HG02610 (cell line): ENCODE measurements around the gene SLC17A7.
"Not testable (repeated sequence)": the region's sequence is repeated elsewhere in the genome, so short reads cannot be mapped to it uniquely, and the experiment has no call there.

Experiments used
- ATAC-seq: cut with Tn5 transposase; IDR thresholded peaks from one replicate; pipeline ENCODE4 v1.9.1; 2021; ENCODE audit warnings: mild to moderate bottlenecking, moderate library complexity; ENCODE audit not compliant: unreplicated experiment

SLC17A7 gene

GRCh38 chr19:49441210-49441959 is at the start of gene SLC17A7:
SLC17A7 (minus strand) TSS chr19:49441527; CDS start chr19:49441379, 148 bp downstream.
- ATAC-seq, result no peak

GRCh38 chr19:49490287-49491029 is 49.1 kb upstream of the SLC17A7 start:
- no peak for ATAC-seq

DNA sequence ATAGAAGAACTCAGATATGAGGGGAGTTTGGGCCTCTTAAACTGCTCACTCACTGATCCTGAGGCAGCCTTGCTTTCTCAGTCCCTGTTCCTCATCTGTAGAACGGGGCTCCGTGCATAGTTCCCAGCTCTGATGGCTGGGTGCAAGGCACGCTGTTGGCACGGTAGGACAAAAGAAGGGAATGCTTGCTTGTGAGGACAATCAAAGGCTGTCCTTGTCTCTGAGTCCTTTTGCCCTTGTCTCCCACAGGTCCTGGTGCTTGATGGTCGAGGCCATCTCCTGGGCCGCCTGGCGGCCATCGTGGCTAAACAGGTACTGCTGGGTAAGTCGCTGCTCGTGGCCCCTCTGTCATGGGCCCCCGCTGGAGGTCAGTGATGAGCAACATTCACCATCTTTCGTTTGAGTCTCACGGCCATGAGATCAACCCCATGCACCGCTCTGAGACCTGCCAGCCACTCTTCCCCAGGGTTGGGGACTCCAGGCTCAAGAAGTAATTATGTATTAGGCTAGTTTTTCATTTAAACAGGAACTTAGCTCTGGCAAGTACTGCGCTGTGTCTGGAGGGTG is 48.4 kb upstream of the SLC17A7 start:
- ATAC-seq, result no peak

DNA sequence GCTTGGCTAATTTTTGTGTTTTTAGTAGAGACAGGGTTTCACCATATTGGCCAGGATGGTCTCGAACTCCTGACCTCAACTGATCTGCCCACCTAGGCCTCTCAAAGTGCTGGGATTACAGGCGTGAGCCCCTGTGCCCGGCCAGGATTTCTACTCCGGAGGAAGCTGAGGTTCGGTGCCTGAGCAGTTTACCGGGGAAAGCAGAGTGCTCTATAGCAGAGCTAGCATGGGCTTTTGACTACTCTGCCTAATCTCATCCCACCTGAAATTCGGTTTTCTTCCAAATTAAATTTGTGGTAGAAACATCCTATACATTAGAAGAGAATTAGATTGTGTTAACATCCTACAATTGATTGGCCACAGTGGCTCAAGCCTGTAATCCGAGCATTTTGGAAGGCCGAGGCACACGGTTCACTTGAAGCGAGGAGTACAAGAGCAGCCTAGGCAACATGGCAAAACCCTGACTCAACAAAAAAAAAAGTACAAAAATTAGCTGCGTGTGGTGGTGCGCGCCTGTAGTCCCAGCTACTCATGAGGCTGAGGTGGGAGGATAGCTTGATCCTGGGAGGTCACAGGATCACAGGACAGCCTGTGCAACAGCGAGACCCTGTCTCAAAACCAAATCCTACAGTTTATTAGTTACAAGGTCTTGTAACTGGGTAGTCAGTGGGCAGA is 47.7 kb upstream of the SLC17A7 start:
- ATAC-seq, result no peak

- ATAC-seq, result no peak
Observed at GRCh38 chr19:49488046-49488862, 46.9 kb upstream of the SLC17A7 start.

DNA sequence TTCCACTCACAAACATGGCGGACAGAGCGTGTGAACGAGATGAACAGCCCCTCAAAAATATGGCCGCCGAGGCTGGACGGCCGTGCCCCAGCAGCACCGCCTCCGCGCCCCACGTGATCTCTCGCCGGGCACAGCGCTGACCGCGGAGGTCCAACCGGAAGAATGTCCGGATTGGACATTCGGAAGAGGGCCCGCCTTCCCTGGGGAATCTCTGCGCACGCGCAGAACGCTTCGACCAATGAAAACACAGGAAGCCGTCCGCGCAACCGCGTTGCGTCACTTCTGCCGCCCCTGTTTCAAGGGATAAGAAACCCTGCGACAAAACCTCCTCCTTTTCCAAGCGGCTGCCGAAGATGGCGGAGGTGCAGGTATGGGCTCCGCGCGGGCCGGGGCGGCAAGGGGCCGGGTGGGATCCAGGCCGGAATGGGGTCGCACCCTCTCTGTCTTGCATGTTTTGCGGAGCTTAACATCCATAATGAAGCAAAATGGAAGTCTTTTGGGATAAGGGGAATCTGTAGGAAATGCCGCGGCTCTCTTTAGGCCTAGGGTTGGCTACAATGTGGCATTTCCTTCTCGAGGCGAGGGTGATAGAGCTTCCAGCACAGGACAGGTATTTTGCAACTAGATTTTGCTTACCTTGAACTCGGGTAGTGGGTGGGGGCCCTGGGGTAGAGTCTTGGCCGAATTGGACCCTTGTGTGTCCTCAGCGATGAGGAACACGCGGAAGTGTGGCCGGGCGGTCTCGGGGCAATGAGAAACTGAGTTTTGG is 46.1 kb upstream of the SLC17A7 start, which contains the start of gene RPL13A:
RPL13A (plus strand) TSS at position 332 of the 769 bp plus-strand sequence; CDS start at position 354, 22 bp downstream.
- ATAC-seq, result peak; percentile 83

DNA sequence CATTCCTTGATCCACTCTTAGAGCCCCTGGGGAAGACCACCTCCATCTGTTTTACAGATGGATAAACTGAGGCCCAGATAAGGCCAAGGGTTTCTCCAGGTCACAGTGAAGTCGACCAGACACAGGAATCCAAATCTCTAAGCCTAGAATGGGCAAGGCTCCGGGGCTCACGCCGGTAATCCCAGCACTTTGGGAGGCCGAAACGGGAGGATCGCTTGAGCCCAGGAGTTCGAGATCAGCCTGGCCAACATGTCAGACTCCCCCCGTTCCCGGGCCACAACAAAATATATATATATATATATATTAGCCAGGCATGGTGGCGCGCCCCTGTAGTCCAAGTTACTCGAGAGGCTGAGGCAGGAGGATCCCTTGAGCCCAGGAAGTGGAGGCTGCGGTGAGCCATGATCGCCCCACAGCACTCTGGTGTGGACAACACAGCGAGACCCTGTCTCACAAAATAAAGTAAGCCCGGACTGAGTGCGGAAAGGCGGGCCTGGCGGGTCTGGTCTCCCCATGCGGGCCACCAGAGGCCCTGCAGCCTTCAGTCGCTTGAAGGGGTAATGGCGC is 45.5 kb upstream of the SLC17A7 start:
- ATAC-seq, result no peak

DNA sequence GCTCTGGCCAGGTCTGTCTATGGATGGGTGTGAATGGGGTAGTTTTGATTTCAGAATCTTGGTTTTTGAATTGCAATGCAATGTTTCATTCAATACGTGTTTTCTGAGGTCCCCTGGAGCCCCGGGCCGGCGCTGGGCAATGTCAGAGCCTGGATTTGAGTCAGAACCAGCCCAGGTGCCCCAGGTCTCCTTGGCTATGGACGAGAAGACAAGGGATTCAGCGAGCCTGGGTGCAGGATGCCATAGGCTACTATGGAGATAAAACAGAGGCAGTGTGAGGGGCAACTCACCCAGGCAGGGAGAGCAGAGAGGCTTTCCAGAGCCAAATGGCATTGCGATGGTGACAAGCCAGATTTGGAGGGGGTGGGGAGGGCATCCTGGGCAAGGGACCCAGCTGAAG is 44.9 kb upstream of the SLC17A7 start:
- ATAC-seq, result no peak

DNA sequence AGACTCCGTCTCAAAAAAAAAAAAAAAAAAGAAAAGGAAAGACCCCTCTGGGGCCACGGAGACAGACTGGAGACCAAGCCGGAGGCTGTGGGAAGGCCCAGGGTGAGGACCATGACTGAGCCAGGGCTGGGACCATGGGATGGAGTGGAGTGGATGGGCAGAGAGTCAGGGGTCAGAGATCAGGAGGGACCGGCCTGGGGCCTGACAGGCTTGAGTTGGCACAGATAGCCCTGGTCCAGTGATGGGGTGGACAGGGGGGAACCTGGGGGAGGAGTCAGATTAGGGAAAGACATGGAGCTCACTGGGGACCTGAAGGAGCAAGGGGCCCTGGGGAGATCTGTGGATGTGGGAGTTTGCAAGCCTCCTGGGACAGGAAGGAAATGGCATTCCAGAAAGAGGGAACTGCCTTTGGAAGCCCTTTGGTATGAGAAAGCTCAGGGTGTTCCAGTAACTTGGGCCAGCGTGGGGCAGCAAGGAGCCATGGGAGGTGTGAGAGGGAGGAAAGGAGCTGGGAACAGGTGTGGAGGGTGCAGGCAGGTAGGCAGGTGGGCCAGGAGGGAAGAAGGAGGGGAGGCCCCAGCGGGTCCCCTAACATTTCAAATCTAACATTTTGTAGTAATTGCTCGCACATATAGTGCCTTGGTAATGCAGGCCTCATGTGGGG is 39.8 kb upstream of the SLC17A7 start:
- ATAC-seq, result no peak

DNA sequence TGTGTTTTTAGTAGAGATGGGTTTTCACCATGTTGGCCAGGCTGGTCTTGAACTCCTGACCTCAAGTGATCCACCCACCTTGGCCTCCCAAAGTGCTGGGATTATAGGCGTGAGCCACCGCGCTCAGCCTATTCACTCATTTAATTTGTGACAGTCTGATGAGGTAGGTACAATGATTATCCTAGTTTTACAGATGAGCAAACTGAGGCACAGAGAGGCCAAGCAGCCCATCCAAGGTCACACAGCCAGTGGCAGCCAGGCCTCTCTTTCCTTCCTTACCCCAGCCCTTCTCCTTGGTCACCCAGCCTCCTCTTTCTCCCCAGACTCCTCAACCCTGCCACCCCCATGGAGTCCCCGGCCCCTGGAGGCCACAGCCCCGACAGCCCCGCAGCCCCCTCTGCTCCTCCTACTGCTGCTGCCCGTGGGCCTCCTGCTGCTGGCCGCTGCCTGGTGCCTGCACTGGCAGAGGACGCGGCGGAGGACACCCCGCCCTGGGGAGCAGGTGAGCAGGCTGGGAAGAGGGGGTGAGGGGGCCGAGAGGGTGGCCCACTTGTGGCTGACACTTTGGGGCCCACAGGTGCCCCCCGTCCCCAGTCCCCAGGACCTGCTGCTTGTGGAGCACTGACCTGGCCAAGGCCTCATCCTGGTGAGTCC is 38.8 kb upstream of the SLC17A7 start:
- ATAC-seq, result no peak

DNA sequence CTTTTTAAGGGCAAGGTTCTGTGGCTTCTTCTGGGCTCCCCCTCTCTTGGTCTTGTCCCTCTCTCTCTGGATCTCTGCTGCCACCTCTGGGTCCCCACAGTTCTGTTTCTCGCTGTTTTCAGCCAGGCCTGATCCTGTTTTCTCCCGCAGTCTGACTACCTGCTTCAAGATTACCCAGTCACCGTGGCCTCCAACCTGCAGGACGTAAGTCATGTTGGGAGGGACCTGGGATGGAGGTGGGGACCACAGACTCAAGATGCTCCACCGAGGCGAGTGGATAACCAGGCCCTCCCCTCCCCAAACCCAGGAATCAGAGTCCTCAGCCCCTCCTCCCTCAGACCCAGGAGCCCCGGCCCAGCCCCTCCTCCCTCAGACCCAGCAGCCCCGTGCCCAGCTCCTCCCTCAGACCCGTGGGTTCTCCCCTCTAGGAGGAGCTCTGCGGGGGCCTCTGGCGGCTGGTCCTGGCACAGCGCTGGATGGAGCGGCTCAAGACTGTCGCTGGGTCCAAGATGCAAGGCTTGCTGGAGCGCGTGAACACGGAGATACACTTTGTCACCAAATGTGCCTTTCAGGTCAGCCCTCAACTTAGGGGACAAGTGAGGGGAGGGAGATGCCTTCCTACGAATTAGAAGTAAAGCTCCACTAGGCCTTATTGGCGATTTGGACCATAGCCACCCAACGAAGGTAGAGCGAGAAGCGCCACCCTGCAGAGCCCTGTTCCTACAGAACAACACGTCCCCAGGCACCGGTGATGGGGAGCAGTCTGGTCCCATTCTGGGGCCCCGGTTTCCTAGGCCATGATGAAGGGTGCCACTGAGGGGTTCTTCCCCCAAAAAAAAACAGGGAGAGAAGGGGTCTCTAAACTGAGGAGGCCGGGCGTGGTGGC is 34.9 kb upstream of the SLC17A7 start:
- no peak for ATAC-seq

- ATAC-seq, result no peak
Observed at GRCh38 chr19:49475191-49475917, 34.0 kb upstream of the SLC17A7 start.

- ATAC-seq, result no peak
Observed at GRCh38 chr19:49474542-49474924, 33.2 kb upstream of the SLC17A7 start.

GRCh38 chr19:49473868-49474541 is 32.7 kb upstream of the SLC17A7 start, which contains the start of gene FLT3LG:
FLT3LG (plus strand) TSS chr19:49474215; CDS start chr19:49474640, 425 bp downstream.
- ATAC-seq, result peak; percentile 33

GRCh38 chr19:49473501-49473867 is 32.2 kb upstream of the SLC17A7 start:
- not testable (repeated sequence) for ATAC-seq

DNA sequence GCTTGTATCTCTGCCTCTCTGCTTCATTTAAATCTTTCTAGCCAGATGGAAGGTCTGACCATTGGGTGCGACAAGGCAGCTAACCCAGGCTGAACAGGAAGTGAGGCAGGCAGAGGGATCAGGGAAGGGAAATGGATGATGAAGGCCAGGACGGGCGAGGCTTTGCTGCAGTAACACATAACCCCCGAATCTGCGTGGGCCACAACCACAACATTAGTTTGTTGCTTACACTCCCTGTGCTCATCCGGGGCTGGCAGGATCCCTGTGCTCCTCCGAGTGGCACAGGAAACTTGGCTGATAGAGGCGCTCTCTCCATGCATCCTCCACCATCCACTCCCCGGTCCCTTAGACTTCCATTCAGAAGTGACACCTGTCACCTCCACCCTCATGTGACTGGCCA is 31.6 kb upstream of the SLC17A7 start:
- no peak for ATAC-seq
